Fibroblast of skin of abdomen (primary cell): ENCODE data around the gene LAYN.
A peak's percentile ranks its signal among the peaks of the same experiment; 100 is the strongest.

ENCODE experiments used
- DNase-seq: peaks from one replicate; pipeline ENCODE4 v3.0.0-alpha.2; 2013

The LAYN gene

DNA sequence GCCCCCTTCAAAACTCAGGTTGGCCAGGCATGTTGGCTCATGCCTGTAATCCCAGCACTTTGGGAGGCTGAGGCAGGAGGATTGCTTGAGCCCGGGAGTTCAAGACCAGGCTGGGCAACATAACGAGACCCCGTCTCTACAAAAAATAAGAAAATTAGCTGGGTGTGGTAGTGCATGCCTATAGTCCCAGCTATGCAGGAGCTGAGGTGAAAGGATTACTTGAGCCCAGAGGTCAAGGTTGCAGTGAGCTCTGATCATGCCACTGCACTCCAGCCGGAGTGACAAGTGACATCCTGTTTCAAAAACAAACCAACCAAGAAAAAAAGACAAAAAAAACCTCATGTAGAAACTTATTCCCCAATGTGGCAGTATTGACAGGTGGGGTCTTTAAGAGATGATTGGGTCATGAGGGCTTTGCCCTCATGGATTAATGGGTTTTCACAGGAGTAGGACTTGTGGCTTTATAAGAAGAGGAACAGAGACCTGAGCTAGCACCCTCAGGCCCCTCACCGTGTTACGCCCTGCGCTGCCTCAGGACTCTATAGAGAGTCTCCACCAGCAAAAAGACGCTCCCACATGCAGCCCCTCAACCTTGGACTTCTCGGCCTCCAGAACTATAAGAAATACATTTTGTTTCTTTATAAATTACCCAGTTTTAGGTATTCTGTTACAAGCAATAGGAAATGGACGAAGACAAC, 22.3 kb downstream of the LAYN start:
- DNase-seq = no peak

GRCh38 chr11:111565114-111565720, 24.7 kb downstream of the LAYN start:
- DNase-seq = peak; percentile 78

DNA sequence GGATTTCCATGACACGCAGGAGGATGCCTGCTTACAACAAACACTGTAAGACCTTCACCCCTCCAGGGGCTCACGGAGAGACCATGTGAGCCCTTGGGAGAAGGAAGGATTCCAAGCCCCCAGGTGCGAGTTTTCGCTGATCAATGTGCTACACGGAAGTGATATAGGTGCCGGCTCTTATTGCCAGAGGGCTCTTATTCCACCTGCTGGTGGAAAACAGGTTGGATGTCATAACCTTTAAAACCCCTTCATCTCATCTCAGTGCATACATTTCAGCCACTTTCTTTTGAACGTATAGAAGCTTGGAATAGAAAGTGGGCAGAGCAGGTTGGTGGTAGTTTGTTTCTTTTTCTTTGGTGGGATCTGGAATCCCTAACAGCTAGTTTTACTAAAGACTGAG, 25.8 kb downstream of the LAYN start:
- DNase-seq = no peak

GRCh38 chr11:111569476-111569875, 29.0 kb downstream of the LAYN start:
- DNase-seq = peak; percentile 64

- no peak for DNase-seq
These were observed 30.3 kb downstream of the LAYN start for GRCh38 chr11:111570796-111571195.

GRCh38 chr11:111571829-111572501, 31.4 kb downstream of the LAYN start:
- peak; percentile 32 for DNase-seq

- DNase-seq = no peak
These were observed 32.1 kb downstream of the LAYN start for GRCh38 chr11:111572581-111572980.

DNA sequence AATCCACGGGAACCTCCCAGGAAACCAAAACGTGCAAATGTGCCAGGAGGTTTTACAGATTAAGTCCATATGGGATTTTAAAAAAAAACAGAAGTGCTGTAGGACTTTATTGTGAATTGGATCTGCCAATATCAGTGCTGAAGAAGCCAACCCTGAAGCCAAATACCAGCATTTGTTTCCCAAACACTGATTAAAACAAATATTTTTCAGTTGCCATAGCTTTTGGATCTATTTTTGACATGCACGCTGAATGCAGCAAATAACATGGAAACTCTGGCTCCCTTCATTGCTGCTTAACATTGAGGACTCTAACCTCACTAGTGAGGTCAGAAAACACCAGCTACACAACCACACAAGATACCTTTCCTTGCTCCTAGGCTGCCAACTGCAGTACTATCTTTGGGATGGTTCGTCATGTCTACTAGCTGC, 33.3 kb downstream of the LAYN start:
- DNase-seq = peak; percentile 29

DNA sequence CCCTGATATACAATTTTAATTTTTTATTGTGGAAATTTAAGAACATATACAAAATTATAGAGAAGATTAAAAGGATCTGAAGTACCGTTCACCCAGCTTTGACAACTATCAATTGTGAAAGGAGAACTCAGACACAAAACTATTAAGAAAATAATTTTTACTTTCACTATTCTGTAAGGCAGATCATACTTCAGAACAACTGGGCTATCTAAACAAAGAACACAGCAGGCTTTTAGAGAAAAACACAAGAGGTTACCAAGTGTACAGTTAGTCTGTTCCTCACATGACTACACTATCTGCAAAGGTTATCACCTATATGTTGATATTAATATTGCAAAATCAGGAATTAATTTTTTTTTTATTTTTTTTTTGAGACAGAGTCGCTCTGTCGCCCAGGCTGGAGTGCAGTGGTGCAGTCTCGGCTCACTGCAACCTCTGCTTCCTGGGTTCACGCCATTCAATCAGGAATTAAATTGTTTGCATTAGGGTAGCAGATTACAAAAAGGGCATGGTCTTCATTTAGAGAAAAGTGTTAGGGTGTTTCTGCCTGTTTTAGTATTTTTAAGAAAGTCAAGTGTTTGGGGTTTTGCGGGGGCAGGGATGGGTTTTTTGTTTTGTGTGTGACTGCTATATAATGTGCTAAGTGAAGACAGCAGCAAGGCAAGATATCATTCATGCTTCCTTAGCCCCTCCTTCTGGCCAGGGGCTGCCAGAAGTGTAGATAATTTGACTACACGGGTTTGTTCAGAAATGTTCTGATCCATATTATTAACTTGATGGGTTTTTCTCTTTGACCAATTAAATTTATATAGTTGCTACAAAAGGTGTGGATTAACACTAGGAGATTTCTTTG, 34.1 kb downstream of the LAYN start:
- no peak for DNase-seq

DNA sequence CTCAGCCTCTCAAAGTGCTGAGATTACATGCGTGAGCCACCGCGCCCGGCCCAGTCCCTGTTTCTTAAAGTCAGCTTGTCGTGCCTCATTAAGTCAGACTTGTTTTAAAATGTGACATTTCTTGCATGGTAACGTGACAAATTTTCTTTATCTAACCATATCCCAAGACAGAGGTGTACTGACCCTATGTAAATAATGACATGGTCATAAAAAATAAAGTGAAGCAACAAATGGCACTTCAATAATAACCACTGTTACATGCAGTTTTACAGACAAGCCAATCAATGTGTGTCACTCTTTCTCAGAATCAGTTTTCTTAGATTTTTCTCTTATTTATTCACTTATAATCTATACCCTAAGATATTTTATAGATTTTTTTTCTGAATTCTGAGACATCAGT, 35.2 kb downstream of the LAYN start:
- no peak for DNase-seq

- no peak for DNase-seq
These were observed 37.3 kb downstream of the LAYN start for GRCh38 chr11:111577821-111578220.

- no peak for DNase-seq
These were observed 40.8 kb downstream of the LAYN start for GRCh38 chr11:111581341-111581740.

GRCh38 chr11:111582163-111582562, 41.6 kb downstream of the LAYN start:
- no peak for DNase-seq

- no peak for DNase-seq
These were observed 42.4 kb downstream of the LAYN start for GRCh38 chr11:111582881-111583280.

DNA sequence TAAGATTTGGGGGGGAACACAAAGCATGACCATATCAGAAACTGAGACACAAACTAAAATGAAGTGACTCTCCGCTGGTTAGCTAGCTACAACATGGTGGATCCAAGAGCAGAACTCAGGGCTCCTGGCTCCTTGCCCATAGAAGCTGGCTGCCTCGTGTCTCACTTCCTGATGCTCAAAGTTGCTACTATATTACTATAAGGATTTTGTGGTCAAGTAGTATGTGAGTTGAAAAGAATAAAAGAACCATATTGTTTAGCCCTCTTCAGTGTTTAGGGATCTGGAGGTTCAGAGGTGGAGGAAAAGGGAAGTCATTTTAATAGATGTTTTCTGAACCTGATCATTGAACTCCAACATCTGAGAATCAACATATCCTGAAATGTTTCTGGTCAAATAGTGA, 44.9 kb downstream of the LAYN start:
- DNase-seq = peak; percentile 91

DNA sequence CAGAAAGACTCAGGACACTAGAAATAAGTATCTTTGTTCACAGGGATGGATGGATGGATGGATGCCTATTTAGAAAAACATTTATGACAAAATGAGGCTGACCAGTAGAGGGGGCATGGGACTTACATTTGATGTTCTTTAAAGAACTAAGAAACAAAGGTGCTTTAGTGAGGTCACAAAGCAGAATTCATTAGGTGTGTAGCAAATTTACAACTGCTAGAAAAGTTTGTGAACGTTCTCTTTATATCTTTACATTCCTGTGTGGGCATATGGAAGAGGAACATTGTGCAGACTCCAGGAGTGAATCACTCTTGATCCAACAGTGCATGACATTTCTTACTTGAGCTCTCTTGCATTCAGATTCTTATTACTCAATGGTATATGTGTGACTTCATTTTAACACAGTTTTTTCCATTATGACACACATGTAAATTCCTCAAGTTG, 45.9 kb downstream of the LAYN start:
- DNase-seq = peak; percentile 54

- DNase-seq = no peak
These were observed 48.6 kb downstream of the LAYN start for GRCh38 chr11:111589114-111589513.

DNA sequence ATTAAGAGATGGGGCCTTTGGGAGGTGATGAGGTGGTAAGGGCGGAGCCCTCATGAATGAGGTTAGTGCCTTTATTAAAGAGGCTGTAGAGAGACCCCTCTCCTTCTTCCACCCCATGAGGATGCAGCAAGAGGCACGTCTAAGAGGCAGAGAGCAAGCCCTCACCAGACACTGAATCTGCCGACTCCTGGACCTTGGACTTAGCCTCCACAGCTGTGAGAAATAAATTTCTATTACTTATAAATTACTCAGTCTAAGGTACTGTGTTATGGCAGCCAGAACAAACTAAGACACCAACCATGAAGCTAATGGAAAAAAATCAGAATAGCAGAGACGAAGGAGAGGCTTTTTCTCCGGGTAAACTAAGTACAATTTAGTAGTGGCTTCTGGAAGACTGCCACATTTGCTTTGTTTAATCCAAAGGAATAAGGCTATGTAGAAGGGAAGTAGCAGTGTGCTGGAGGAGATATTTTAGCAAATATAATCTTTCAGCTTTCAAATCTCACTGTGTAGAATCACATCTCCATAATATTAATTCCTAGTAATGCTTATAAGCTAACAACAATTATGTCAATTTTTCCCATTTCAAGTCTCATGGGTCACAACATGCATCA, 49.5 kb downstream of the LAYN start:
- DNase-seq = no peak

- DNase-seq = no peak
These were observed 50.9 kb downstream of the LAYN start for GRCh38 chr11:111591187-111591960.

DNA sequence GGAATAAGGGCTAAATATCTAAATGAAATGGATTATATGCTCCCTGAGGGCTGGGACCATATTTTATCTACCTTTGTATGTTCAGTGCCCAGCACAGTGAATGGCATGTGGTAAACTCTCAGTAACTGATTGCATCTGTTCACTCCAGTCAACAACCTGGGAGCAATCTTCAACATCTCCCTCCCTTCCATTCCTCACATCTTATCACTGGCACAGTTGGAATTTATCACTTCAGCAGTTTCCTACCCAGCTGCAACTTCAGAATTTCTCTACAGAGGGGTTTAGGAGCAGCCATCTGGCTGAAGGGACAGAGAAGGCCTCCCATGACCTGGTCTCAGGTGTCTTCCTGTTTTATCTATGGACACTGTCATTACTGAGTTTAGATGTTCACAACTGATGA, 52.0 kb downstream of the LAYN start:
- no peak for DNase-seq

GRCh38 chr11:111596319-111596718, 55.8 kb downstream of the LAYN start:
- no peak for DNase-seq

DNA sequence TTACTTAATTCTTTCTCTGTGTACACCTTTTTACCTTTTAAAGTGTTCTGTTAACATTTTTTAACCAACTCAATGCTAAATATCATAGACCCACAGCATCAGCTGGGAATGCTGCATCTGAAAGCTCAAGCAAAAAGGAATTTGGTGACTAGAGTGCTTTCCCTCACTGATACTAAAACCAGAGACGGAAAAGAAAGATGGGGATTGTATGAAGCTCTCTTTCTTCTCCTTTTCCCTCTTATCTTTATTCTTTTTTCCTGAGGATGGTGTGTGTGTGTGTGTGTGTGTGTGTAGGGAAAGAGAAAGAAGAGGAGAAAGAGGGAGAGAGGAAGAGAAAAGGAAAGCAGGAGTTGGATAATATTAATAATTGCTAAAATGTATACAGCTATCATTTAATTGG, 57.6 kb downstream of the LAYN start:
- no peak for DNase-seq
